Liver (tissue), 9 donors: ENCODE measurements around the gene ICAM1. TPM values are rescaled to one million over a fixed set of nuclear protein-coding genes. Genes with fewer than 3 reads are reported as not detected.

Experiments used
- DNase-seq: peaks from one replicate; pipeline ENCODE4 v3.0.0-alpha.2; 2017; ENCODE audit warnings: low spot score
- H3K27ac ChIP-seq, 2 donors: one replicate each; pipeline ENCODE4 v1.7.0; 2013; ENCODE audit warnings: inconsistent platforms in 2 of 2, low read length in 2 of 2, control low read depth in 1 of 2, low read depth in 1 of 2, mild to moderate bottlenecking in 1 of 2
- H3K27me3 ChIP-seq, 4 donors: one replicate each; pipeline versions ENCODE4 v1.6.1 to v1.7.0; 2013; ENCODE audit warnings: low read length in 3 of 4, inconsistent platforms in 1 of 4, mild to moderate bottlenecking in 1 of 4, moderate library complexity in 1 of 4; ENCODE audit not compliant: control insufficient read depth in 4 of 4, insufficient read depth in 4 of 4
- H3K36me3 ChIP-seq, 4 donors: one replicate each; pipeline versions ENCODE4 v1.6.1 to v1.7.0; 2013; ENCODE audit warnings: low read length in 3 of 4, mild to moderate bottlenecking in 3 of 4, low read depth in 1 of 4, moderate library complexity in 1 of 4; ENCODE audit not compliant: control insufficient read depth in 4 of 4, insufficient read depth in 3 of 4
- H3K4me1 ChIP-seq, 4 donors: one replicate each; pipeline versions ENCODE4 v1.6.1 to v1.7.0; 2013; ENCODE audit warnings: low read length in 3 of 4, mild to moderate bottlenecking in 3 of 4, moderate library complexity in 1 of 4; ENCODE audit not compliant: control insufficient read depth in 4 of 4, insufficient read depth in 4 of 4
- H3K4me3 ChIP-seq, 3 donors: one replicate each; pipeline versions ENCODE4 v1.6.1 to v1.7.0; 2013; ENCODE audit warnings: low read length in 3 of 3, control low read depth in 1 of 3, low read depth in 1 of 3, mild to moderate bottlenecking in 1 of 3
- H3K9ac ChIP-seq, 2 donors: one replicate each; pipeline ENCODE4 v1.7.0; 2013; ENCODE audit warnings: low read length in 2 of 2, mild to moderate bottlenecking in 2 of 2, moderate library complexity in 2 of 2, control low read depth in 1 of 2, low read depth in 1 of 2
- H3K9me3 ChIP-seq, 4 donors: one replicate each; pipeline versions ENCODE4 v1.6.1 to v1.7.0; 2013; ENCODE audit warnings: low read length in 3 of 4; ENCODE audit not compliant: control insufficient read depth in 4 of 4
- EGR1 ChIP-seq, 2 donors: IDR thresholded peaks; 2 replicates each; pipeline ENCODE4 v1.6.1; 2016 to 2018; ENCODE audit warnings: antibody characterized with exemption in 2 of 2, low read depth in 2 of 2
- GABPA ChIP-seq, 2 donors: IDR thresholded peaks in 1 of 2; conservative IDR thresholded peaks in 1 of 2; 2 replicates each; pipeline ENCODE4 v1.6.1; 2016; ENCODE audit warnings: antibody characterized with exemption in 2 of 2, mild to moderate bottlenecking in 1 of 2, moderate library complexity in 1 of 2
- HNF4A ChIP-seq, 2 donors: conservative IDR thresholded peaks; 2 replicates each; pipeline ENCODE4 v1.6.1; 2016; ENCODE audit warnings: antibody characterized with exemption in 2 of 2, mild to moderate bottlenecking in 2 of 2
- HNF4G ChIP-seq: IDR thresholded peaks from 2 replicates; pipeline ENCODE4 v1.6.1; 2016; ENCODE audit warnings: antibody characterized with exemption
- MAX ChIP-seq: IDR thresholded peaks from 2 replicates; pipeline ENCODE4 v1.6.1; 2016; ENCODE audit warnings: antibody characterized with exemption
- NR2F2 ChIP-seq: IDR thresholded peaks from 2 replicates; pipeline ENCODE4 v1.6.1; 2016; ENCODE audit warnings: antibody characterized with exemption
- RAD21 ChIP-seq, 2 donors: IDR thresholded peaks; 2 replicates each; pipeline ENCODE4 v1.6.1; 2016; ENCODE audit warnings: antibody characterized with exemption in 2 of 2, mild to moderate bottlenecking in 2 of 2
- REST ChIP-seq: IDR thresholded peaks from 2 replicates; pipeline ENCODE4 v1.6.1; 2016; ENCODE audit warnings: antibody characterized with exemption, mild to moderate bottlenecking
- RXRA ChIP-seq, 2 donors: IDR thresholded peaks; 2 replicates each; pipeline ENCODE4 v1.6.1; 2017 to 2018; ENCODE audit warnings: antibody characterized with exemption in 2 of 2, mild to moderate bottlenecking in 1 of 2
- SP1 ChIP-seq: IDR thresholded peaks from 2 replicates; pipeline ENCODE4 v1.6.1; 2018; ENCODE audit warnings: antibody characterized with exemption, mild to moderate bottlenecking
- TAF1 ChIP-seq: conservative IDR thresholded peaks from 2 replicates; pipeline ENCODE4 v1.6.1; 2016; ENCODE audit warnings: antibody characterized with exemption, mild to moderate bottlenecking
- YY1 ChIP-seq: IDR thresholded peaks from 2 replicates; pipeline ENCODE4 v1.6.1; 2016; ENCODE audit warnings: antibody characterized with exemption, mild to moderate bottlenecking
- WGBS: extraction: QIAGEN DNeasy Blood & Tissue Kit; methylation state at CpG from one replicate; pipeline ENCODE4 v1.1.7; 2013; 5-methylcytosine and 5-hydroxymethylcytosine counted together
- polyA plus RNA-seq, 2 donors: library from polyadenylated mRNA; stranded (reverse) in 1 of 2; unstranded in 1 of 2; fragments of 200-250 nt in 1 of 2; fragments of >200 nt in 1 of 2; fragmentation: Nextera tagmentation in 1 of 2; extraction: Ambion mirVana in 1 of 2; gene quantifications; one replicate each; pipeline versions ENCODE4 v1.2.1 to v1.2.3, GENCODE V29; 2013 to 2015
- total RNA-seq, 2 donors: library from RNA; depleted of rRNA; stranded (reverse); fragments of >200 nt; gene quantifications; one replicate each; pipeline ENCODE4 v1.2.3, GENCODE V29; 2014
- TF ChIP-seq, protein P1 (sequence below): IDR thresholded peaks from 2 replicates; pipeline ENCODE4 v1.6.1; 2016; ENCODE audit warnings: antibody characterized with exemption
- TF ChIP-seq, protein P2 (sequence below): IDR thresholded peaks from 2 replicates; pipeline ENCODE4 v1.6.1; 2016; ENCODE audit warnings: antibody characterized with exemption
- donor health status: healthy.
- donor health status: healthy.
- donor health status: healthy.
- donor health status: healthy.
- donor health status: healthy.

The ICAM1 gene
- total and polyA plus RNA-seq, 4 donors: 7.8 to 26.3 (median 19.8) TPM

GRCh38 chr19:10262771-10263170, 8.1 kb upstream of the ICAM1 start:
- no peak for DNase-seq
- Histone ChIP-seq H3K27me3 (no peaks in the 10 kb centered on the region), H3K9me3 (no peaks in the 10 kb centered on the region), H3K4me3 (no peak overlapping the region), H3K36me3 (peaks cover 0 to 9% (median 2%) of the 10 kb centered on the region in 4 donors), H3K4me1 (peaks cover 0 to 4% (median 3%) of the 10 kb centered on the region in 4 donors), H3K9ac (no peak overlapping the region), H3K27ac (no peak overlapping the region)
- 87% methylated on average over 7 of the region's 7 CpGs for WGBS
- TF ChIP-seq NR2F2: no peak
- TF ChIP-seq GABPA (IDR thresholded peaks at IDR 0.05 in 1 of 2, conservative IDR thresholded peaks at IDR 0.05 in 1 of 2): no peak
- TF ChIP-seq HNF4A (conservative IDR thresholded peaks at IDR 0.05): no peak
- TF ChIP-seq, protein P1, sequence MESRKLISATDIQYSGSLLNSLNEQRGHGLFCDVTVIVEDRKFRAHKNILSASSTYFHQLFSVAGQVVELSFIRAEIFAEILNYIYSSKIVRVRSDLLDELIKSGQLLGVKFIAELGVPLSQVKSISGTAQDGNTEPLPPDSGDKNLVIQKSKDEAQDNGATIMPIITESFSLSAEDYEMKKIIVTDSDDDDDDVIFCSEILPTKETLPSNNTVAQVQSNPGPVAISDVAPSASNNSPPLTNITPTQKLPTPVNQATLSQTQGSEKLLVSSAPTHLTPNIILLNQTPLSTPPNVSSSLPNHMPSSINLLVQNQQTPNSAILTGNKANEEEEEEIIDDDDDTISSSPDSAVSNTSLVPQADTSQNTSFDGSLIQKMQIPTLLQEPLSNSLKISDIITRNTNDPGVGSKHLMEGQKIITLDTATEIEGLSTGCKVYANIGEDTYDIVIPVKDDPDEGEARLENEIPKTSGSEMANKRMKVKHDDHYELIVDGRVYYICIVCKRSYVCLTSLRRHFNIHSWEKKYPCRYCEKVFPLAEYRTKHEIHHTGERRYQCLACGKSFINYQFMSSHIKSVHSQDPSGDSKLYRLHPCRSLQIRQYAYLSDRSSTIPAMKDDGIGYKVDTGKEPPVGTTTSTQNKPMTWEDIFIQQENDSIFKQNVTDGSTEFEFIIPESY: no peak
- TF ChIP-seq HNF4G: no peak

DNA sequence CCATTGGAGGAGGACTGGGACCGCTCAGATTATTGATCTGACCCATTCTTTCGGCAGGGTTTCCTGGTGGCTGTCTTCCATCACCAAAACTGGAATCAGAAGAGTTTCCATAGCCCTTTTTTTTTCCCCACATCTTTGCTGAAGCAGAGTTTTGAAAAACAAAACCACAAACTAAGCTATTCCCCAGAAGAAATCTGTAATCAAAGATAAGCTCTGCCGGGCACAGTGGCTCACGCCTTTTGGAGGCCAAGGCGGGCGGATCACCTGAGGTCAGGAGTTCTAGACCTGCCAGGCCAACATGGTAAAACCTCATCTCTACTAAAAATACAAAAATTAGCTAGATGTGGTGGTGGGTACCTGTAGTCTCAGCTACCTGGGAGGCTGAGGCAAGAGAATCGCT, 4.2 kb upstream of the ICAM1 start:
- 70% methylated on average over 7 of the region's 7 CpGs for WGBS
- peaks cover under 1 to 14% (median 8%) of the 10 kb centered on the region in 4 donors for H3K4me1 ChIP-seq
- H3K9ac ChIP-seq: no peak overlapping the region
- H3K27me3 ChIP-seq: no peaks in the 10 kb centered on the region
- no peak overlapping the region for H3K4me3 ChIP-seq
- no peak overlapping the region for H3K27ac ChIP-seq
- no peak for DNase-seq
- TF ChIP-seq HNF4A (conservative IDR thresholded peaks at IDR 0.05) (no peak), REST (no peak), YY1 (no peak), RAD21 (IDR thresholded peaks at IDR 0.05) (no peak), SP1 (no peak), TAF1 (no peak), MAX (no peak), EGR1 (IDR thresholded peaks at IDR 0.05; ENCODE audit: low read depth in 2 of 2) (no peak), GABPA (IDR thresholded peaks at IDR 0.05 in 1 of 2, conservative IDR thresholded peaks at IDR 0.05 in 1 of 2) (no peak), RXRA (IDR thresholded peaks at IDR 0.05) (no peak)
- TF ChIP-seq, protein P2, sequence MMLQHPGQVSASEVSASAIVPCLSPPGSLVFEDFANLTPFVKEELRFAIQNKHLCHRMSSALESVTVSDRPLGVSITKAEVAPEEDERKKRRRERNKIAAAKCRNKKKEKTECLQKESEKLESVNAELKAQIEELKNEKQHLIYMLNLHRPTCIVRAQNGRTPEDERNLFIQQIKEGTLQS: no peak
- TF ChIP-seq, protein P1: no peak
- H3K36me3 ChIP-seq: no peaks in the 10 kb centered on the region
- H3K9me3 ChIP-seq: no peaks in the 10 kb centered on the region
